GM06990 (cell line): Measurements from ENCODE around the gene THYN1.

Source experiments
- DNase-seq: peaks from one replicate; pipeline ENCODE4 v3.0.0-alpha.2; 2011; ENCODE audit not compliant: insufficient read length; ENCODE audit errors: extremely low read depth
- H3K27me3 ChIP-seq: replicated peaks from 2 replicates; pipeline ENCODE4 v1.6.0; 2011; ENCODE audit warnings: low read length; ENCODE audit not compliant: control insufficient read depth, insufficient read depth
- H3K36me3 ChIP-seq: 2 replicates; pipeline ENCODE4 v1.5.1; 2011; ENCODE audit warnings: low read length; ENCODE audit not compliant: control insufficient read depth, insufficient read depth
- H3K4me3 ChIP-seq: replicated peaks from 2 replicates; pipeline ENCODE4 v1.5.1; 2011; ENCODE audit warnings: low read depth, mild to moderate bottlenecking, control low read depth, low read length
- CTCF ChIP-seq: IDR thresholded peaks from 2 replicates; pipeline ENCODE4 v1.5.1; 2011; ENCODE audit warnings: low read length, control low read depth, mild to moderate bottlenecking, inconsistent platforms; ENCODE audit not compliant: insufficient read depth, poor library complexity, severe bottlenecking

Gene THYN1

GRCh38 chr11:134200688-134201087 lies 52.5 kb downstream of the THYN1 start:
- no peak for DNase-seq
- no peak for TF ChIP-seq CTCF
- Histone ChIP-seq H3K27me3 (no peaks in the 10 kb centered on the region), H3K4me3 (no peak overlapping the region), H3K36me3 (peaks cover 7% of the 10 kb centered on the region)

- no peak for TF ChIP-seq CTCF
- Histone ChIP-seq H3K36me3 (peaks cover 7% of the 10 kb centered on the region), H3K4me3 (no peak overlapping the region), H3K27me3 (no peaks in the 10 kb centered on the region)
- no peak for DNase-seq
These were observed 53.6 kb downstream of the THYN1 start for GRCh38 chr11:134199531-134199930.
